Measurements from ENCODE around the gene SLX4IP.

The SLX4IP gene

DNA sequence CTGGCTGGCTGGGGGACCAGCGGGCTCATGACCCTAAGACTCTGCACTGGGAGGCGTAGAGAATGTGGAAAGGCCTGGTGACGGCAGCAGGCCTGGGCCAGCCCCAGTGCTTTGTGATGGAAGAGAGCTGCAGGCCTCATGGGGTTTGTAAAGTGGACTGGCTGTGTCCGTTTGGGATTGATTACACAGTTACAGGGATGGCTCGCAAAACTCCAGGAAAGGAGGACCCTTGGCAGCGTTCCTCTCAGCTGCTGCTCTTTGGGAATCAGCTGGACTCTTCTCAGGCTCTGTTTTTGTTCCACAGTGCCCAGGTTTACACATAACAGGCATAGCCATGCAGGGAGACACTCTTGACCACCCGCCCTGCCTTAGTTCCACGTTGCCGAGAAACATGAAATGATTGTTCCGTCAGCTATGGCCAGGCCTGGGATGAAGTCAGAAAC, 89.0 kb downstream of the SLX4IP start:
- no peak for DNase-seq

DNA sequence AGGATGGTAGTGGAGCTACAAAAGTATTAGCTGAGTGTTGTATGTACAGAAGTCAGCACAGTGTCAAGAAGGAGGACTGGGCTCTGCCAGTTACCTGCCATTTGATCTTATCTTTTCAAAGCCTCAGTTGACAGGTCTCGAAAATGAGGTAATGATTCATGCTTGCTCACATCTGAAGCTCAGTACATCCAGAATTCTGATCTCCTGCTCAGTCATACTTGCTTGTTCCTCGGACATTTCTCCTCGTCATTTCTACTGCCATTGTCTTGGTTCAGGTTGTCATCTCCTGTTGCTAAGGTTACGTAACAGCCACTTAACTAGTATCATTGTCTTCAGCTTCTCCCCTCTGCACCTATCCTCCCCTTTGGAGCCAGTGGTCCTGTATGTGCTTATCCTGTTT, 89.5 kb downstream of the SLX4IP start:
- no peak for DNase-seq

DNA sequence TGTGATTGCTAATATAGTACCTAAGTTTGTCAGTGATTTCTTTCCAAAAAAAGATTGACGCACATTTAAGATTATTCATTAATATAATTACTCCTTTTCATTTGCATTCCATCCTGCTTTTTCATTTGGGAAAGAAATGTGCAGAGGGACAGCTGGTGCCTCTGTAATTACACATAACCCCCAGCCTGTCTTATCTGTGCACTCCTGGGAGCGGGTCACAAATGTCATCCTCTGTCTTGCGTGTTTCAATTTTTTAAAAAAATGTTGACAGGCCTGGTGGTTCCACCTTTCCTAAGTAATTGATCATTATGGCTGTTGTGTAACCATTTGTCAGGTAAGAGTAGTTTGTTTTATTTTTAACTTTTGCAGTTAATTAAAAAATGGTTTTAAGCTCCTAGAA, 92.7 kb downstream of the SLX4IP start:
- no peak for DNase-seq

DNA sequence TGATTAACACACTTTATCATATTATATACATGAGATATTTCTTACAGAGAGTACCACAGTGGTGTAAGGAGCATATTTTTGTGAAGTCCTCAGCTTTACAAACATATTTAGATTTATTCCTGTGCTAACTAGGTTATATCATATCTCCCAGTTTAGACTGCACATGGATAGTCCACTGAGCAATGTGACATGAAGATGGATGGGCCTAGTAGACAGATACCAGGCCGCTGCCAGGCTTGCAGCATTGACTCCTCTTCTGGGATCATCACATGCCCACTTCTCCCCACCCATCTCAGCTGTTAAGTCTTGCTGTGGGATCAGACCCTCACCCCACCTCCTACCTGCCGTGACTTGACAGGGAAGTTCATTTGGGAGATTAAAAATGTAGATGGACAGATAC, 95.8 kb downstream of the SLX4IP start:
- no peak for DNase-seq

DNA sequence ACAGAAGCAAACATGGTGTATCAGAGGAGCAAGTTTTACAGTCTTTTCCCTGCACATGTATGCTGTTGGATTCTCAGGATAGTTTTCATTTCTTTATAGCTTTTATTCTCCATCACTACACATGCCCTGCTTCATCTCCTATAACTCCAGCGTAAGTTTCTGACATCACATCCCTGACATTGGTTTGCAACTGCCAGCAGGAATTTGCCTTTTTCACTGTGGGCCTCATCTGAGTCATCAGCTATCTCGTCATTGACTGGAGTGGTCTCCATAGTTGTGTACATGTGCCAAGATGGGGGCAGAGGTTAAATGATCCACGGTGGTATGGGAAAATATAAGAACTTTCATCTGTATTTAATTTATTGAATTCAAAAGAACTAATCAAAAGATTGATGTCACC, 96.7 kb downstream of the SLX4IP start:
- no peak for DNase-seq

DNA sequence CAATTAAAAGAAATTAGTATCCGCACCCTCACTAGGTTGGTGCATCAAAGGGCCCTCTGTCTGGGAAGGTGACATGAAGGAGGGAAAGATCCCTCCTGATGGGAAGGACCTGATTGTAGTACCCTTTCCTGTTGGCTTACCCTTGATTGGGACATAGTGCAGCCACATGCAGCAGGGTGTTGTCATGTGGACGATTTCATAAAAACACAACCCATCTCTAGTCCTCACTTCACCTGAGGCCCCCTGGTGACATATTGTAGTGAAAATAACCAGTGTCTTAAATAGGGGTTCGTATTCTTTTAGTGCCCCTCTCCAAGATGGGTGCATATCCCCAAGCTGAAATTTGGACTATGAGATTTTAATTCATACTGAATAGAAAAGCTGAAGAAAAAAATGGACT, 97.3 kb downstream of the SLX4IP start:
- DNase-seq = no peak

DNA sequence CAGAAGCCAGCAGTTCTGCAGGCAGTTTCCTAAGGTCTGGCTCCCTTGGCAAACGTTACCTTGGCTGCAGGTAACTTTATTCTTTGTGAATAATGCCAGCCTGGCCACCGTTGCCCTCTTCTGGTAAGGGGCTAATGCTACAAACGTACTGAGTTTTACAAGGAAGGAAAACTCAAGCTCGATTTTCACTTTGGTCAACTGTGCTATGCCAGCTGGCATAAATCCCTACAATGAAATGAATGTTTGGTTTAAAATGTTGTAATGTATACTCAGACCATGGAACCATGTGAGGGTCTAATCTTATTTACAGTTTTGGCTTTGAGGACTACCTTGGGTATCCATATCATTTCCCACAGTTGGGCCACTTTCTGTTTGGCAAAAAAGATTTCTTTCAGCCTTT, 101.4 kb downstream of the SLX4IP start:
- peak; percentile 12 for DNase-seq

DNA sequence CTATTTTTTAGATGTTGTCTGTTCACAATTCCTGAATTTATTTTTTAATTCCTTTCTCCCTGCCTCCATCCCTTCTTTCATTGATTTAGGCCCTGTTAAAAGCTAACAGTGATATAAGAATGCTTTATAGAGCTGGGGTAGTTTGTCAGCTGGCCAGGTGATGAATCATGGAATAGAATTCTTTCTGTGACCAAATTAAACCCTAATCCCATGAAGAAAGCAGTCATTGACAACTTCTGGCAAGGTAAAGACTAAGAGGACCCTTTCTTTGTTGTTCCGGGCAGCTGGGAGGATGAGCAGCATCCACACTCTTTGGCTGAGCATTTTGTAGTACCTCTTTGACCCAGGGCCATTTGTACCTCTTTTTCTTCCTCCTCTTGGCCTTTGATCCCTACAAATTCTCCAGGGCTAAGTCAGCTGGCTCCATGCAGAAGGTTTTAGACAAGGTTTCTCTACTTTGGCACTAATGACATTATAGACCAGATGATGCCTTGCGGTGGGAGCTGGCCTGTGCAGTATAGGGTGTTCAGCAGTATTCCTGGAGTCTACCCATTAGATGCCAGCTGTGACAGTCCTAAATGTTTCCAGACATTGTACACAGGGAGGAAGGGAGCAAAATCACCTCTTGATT, 102.9 kb downstream of the SLX4IP start:
- DNase-seq = no peak

DNA sequence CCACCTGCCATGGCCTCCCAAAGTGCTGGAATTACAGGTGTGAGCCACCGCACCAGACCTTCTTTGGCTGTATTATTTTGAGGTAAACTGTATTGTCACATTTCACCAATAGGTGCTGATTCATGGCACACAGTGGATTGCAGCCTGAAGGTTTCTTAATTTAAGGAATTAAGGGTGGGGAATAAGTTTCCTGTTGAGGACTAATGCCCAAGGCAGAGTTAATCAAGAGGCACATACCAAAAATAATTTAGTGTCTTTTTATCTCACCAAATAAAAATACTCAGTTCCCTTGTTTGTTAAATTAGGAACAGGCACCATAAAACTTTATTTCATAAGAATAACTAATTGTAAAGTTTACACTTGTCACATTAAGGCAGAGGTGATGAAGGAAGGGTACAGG, 103.7 kb downstream of the SLX4IP start:
- DNase-seq = no peak

DNA sequence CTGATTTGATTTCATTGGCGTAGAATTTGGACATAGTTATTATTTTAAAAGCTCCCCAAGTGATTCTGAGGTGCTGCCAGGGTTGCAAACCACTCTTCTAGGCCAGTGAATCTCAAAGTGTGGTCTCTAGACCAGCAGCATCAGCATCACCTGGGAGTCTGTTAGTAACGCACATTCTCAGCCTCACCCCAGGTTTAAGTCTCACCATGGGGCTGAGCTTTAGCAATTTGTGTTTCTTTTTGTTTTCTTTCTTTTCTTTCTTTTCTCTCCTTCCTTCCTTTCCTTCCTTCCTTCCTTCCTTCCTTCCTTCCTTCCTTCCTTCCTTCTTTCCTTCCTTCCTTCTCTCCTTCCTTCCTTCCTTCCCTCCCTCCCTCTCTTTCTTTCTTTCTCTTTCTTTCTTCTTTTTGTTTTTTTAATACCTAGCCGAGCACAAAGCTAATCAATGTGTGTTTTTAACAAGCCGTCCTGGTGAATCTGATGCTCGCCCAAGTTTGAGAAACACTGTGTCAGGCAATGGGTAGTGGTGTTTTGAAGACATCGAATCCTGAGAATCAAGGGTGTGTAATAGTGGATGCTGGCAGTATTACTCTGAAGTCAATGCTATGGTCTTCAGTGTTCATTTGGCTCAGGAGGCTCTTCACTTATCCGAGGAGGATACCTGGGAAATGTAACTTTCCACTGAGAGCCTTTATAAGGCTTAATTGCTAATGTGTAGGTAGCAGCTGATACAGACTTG, 104.9 kb downstream of the SLX4IP start:
- no peak for DNase-seq

DNA sequence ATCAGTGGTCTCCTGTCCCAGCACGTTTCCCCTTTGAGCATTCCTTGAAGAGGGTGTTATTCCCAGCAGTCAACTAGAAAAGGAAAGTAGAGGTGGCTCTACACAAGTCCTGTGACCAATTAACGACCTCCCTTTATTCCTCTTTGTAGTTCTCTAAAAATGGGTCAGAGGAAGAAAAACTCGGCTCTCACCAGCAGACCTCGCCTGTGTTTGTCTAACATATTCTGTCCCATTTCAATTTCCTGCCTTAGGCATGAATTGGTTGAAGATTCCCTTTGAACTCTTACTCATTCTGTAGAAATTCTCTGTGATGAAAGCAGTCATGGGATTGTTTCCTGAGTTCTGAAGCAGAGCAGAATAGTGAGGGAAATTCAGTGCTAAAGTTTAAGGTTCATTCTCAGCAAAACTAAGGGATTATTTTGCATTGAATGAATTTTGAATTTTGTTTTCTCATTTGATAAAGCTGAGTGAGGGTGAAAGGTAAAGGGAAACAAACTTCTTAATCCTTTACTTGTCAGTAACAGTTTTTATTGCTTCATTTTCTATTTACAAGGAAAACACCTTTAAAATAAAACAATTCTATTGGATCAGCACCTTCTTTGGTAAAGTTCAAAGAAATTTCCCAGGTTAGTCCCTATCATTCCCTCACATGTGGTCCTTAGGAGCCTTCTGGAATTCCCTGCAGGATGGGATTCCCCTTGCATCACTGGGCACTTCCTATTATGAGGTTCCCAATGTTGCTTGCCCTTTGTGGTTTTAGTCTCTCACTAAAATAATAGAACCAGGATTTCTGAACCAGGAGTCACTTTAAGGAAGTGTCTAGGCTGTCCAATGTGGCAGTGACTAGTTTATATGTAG, 105.8 kb downstream of the SLX4IP start:
- DNase-seq = no peak

DNA sequence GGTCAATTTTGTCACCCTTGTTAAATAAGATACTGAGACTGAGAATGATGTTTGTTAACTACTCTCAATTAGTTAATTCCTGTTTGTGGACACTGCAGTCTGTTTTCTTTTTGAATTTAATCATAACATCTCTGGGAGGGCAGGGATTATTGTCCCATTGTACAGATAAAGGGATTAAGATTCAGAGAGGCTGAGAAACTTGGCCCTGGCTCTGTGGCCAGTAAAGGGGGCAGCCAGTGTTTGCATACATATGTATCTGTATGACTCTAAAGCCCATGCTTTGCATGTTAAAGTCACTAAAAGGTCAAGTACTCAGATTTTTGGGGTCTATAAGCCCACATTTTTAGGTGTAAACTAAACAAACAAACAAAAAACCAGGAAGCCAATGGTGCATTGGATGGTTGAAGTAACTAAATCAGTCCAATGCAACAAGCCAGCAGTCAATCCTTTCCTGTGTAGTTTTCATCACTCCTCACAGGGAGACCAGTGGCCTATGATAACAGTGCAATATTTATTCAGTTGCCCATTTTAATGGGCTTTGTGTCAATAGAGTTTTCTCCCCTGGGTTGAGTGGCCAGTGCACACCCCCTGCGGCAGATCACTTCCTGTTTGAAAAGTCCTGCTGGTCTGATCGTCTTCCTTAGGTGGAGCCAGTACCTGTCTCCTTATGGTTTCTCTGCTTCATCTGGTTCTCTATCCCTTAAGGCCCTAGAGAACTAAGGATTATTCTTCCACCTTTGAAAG, 106.7 kb downstream of the SLX4IP start:
- no peak for DNase-seq

DNA sequence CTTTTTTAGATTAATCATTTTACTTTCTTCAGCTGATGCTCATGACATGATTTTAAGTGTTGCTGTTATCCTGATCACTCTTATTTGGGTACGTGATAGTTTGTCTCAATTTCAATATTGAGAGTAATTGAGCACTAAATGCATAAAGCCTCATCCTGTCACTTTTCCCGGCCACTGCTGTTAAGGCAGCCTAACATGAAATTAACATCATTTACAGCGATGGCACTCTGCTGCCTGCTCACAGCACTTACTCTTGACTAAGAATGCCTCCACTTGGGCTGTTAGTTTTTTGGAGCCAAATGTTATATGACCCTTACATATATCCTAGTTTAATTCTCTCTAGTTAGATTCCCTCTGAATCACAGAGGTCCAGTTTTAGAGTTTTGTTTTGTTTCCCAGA, 107.3 kb downstream of the SLX4IP start:
- no peak for DNase-seq

DNA sequence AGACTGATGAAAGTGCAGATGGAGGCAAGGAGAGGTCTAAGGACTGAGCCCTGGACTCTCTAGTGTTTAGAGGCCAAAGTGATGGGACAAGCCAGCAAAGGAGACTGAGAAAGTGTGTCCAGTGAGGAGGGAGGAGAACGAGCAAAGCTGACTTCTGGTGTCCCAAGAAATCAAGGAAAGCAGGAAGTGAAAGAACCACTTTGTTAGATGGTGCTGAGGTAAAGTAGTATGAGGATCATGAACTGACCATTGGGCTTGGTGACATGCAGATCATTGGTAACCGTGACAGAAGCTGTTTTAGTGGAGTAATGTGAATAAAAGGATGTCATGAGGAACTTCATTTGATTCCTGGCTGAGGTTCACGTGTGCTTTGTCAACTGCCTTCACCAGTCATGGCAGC, 108.4 kb downstream of the SLX4IP start:
- DNase-seq = no peak

DNA sequence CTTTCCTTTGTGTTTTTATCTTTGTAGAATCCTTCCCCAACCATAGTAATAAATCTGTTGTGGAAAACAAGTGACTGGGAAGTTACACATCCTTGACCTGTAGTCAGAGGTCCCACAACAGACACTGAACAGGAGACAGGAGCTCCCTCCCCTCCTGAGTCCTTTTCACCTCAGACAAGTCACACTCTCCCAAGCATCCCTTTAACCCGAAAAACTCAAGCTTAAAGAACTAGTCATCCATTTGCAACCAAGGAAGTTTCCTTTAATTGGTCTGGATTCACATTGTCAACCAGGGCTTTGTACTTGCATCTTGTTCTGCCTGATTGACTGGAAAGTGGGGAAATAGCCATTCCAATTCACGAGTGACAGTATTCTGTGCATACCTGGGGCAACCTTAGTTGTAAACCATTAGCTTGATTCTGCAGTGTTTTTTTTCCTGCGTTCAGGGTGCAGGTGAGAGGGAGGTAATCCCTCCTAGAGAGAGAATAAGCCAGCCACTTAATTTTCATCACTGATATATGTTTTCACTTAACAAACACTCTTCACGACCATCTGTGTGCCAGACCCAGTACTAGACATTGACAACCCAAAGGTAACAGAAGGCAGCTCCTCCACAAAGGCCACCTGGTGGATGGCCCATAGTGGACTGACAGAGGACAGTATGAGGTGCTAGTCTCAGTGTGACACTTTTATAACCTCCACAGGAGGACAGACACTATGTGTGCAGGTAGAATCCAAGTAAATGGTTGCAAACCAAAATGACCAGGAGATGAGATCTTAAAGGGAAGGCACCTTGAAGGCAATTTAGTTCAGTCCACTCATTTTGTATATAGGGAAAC, 112.4 kb downstream of the SLX4IP start:
- DNase-seq = no peak

DNA sequence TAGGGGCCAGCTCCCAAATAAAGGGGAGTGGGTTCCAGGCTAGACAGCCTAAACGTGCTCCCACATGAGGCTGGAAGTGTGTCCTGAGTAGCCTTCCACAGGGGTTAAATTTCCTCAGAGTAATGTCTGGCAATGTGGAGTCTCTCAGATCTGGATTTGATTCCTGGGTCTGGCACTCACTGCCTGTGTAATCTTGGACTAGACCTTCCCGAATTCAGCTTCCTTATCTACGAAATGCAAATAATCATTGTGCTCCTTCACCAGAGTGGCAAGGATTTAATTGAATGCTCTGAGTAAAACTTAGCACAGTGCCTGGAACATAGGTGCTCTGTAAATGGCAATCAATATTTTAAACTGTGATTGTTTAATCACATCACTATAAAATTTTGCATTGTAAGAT, 114.4 kb downstream of the SLX4IP start:
- DNase-seq = no peak

DNA sequence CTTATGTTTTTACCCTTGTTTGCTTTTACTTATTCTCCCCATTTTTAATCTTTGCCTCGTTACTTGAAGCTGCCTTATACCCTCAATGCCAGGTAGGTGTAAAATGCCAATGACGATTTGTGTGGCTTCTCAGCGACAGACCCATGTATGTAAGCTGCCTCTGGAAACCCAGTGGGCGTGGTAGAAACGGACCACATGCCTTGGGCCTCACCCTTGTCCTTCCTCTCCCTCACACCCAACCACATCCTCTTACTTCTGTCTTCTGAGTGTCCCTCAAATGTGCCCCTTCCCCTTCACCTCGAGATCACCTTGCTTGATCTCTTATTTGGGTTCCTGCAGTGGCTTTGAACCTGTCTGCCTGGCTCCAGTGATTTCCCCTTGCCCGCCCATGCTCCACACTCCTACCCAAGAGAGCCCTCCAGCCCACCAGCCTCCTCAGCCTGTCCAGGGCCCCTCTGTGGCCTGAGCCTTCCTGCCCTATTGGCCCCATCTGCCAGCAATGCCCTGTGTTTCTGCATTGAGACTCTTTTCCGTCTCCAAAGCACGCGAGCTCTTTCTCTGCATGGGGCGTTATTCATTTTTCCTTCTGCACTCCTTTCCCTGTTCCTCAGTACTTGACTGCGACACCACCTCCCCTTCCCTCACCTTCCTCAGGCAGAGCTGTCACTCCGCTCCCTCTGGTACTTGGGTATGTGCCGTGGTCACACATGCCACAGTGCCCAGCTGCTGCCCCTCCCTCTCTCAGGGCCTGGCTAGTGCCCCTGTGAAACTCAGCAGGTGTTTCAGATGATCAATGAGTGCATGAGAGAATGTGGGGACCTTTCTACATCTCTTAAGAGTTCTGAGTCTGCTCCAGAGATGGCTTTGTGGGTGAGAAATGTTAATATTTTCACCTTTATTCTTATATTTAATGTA, 115.4 kb downstream of the SLX4IP start:
- DNase-seq = no peak

DNA sequence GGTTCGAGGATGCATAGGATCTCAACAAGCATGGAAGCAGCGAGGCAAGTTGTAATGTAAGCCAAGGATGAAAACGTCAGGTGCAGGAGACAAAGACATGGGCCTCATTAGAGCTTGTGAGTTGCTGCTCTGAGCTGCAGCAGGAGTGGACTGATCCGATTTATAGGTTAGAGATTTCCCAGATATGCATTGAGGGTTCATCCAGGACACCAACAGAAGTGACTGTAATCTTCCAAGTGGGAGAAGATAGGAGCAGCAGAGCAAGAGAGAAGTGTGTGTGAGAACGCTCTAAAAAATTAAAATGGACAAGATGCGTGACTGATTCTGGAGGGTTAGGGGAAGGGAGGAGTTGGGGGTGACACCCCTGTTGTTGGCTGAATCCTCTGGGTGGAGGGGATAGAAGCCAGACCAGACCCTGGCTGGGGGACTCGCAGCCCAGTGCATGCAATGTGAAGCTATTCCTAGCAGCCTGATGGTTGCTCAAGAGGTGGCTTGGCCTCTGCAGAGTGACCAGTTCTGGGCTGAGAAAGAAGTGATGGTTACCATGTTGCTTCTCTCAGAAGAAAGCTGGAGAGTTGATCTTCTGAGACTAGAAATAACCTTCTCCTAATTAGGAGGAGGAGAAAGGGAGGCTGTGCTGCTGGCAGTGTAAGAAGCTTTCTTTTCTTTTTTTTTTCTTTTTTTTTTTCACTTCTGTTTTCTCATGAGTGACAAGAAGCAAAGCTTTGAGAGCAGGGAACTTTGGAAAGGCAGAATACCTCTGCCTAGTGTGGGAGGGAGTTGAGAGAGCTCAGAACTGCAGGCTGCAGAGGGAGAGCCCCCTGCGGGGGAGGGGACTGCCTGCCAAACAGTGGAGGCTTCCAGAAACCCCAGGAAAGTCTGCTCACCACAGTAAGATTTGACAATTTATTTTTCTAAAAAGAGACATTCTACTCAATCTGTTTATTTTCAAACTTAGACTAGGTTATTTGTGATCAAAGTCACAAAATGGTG, 116.9 kb downstream of the SLX4IP start:
- DNase-seq = no peak

DNA sequence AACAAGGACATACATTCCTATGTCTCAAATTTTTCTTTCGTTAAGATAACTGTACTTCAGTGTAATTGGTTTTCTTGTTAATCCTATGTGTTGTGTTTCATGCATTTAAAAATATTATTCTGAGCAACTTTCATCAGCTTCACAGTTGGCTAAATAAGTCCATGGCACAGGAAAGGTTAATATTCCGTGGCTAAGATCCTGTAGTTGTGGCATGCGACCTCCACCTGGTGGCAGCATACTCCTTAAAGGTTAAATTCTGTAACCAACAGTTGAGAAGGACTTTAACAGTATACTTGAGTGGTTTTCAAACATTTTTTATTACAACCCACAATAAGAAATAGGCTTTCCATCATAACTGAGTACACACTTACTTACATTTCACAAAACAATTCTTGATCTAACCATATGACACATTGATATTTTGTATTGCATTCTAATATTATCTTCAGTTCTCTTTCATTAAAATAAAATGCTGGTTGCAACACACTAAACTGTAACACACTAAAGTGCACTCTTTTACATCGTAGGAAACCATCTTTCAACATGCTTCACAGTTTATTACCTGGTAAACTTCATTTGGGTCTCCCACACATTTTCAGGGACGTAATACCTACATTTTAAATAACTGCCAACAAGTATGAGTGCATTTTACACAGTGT, 118.3 kb downstream of the SLX4IP start:
- peak; percentile 8 for DNase-seq
